ENCODE results near the gene SCD5. TPM values are rescaled to one million over a fixed set of nuclear protein-coding genes. Genes with fewer than 3 reads are reported as not detected.

SCD5 gene
- total and polyA plus RNA-seq, 9 of the 15 experiments (the other 6 are each of a cell fraction or from before 2014, with no cell fraction given), result 0.01 to 0.20 (median 0.03) TPM; not detected in 5

GRCh38 chr4:82678051-82678450, 120.5 kb downstream of the SCD5 start:
- CTCF ChIA-PET (ENCODE audit: low intra/inter-chr PET ratio), result no interaction called here
- no peak overlapping the region for H3K9ac ChIP-seq (ENCODE audit: insufficient read depth in 1 of 2, low read depth in 2 of 2, low read length in 2 of 2)
- no peaks in the 10 kb centered on the region for H4K20me1 ChIP-seq (replicated peaks; ENCODE audit: control insufficient read depth, insufficient read depth, low read length)
- BruUV-seq (replicated peaks), result no TSS peak
- no peak for TF ChIP-seq HNRNPL (IDR thresholded peaks at IDR 0.05; ENCODE audit: low read depth, low read length)
- TF ChIP-seq ZNF165 (CRISPR knock-in tag; IDR thresholded peaks at IDR 0.05; ENCODE audit: borderline replicate concordance), result no peak
- TF ChIP-seq CREB3 (tag; conservative IDR thresholded peaks at IDR 0.05; ENCODE audit: low read depth), result no peak
- no peak for TF ChIP-seq CCAR2 (IDR thresholded peaks at IDR 0.05; ENCODE audit: low read depth, low read length)
- no peak for TF ChIP-seq FOXP4 (CRISPR knock-in tag; IDR thresholded peaks at IDR 0.05; ENCODE audit: borderline replicate concordance)
- no peak for TF ChIP-seq FUS (optimal IDR thresholded peaks at IDR 0.05; ENCODE audit: low read depth, low read length)
- TF ChIP-seq KLF6 (CRISPR knock-in tag; IDR thresholded peaks at IDR 0.05; ENCODE audit: borderline replicate concordance), result no peak
- TF ChIP-seq MYC (IDR thresholded peaks at IDR 0.05; ENCODE audit: low read depth, low read length), result no peak
- TF ChIP-seq MYC (CRISPR knock-in tag; IDR thresholded peaks at IDR 0.05; ENCODE audit: borderline replicate concordance, low read depth), result no peak
- TF ChIP-seq ZNF347 (CRISPR knock-in tag; IDR thresholded peaks at IDR 0.05; ENCODE audit: low read depth), result no peak
- no peak for TF ChIP-seq HES1 (IDR thresholded peaks at IDR 0.05; ENCODE audit: low read depth)
- no peak for TF ChIP-seq BCOR (IDR thresholded peaks at IDR 0.05)
- TF ChIP-seq POLR2AphosphoS5 (IDR thresholded peaks at IDR 0.05; ENCODE audit: control insufficient read depth, insufficient read depth, low read depth, low read length), result no peak
- no peak for TF ChIP-seq LARP7 (IDR thresholded peaks at IDR 0.05)
- TF ChIP-seq PYGO2 (tag; IDR thresholded peaks at IDR 0.05), result no peak
- no peak overlapping the region for H3K4me3 ChIP-seq
- FAIRE-seq (no peak), ATAC-seq (no peak), DNase-seq (ENCODE audit: extremely low read depth in 1 of 4, low spot score in 3 of 4) (no peak)
- H3K27me3 ChIP-seq (ENCODE audit: control insufficient read depth in 2 of 2, insufficient read depth in 2 of 2, low read length in 2 of 2), result peaks cover 0 to 5% of the 10 kb centered on the region in 2 experiments; a peak in 2 of 5 replicates
- POLR2A ChIA-PET, result no interaction called here
- intact Hi-C loops (cut with micrococcal nuclease), result no loop called here
- in situ Hi-C loops (cut with MboI), result no loop called here
- no peak overlapping the region for H3K27ac ChIP-seq (ENCODE audit: extremely low read depth, low read depth, low read length)
- no peaks in the 10 kb centered on the region for H3K9me1 ChIP-seq (ENCODE audit: control insufficient read depth, insufficient read depth, low read length)
- no peaks in the 10 kb centered on the region for H3K36me3 ChIP-seq (ENCODE audit: control insufficient read depth, insufficient read depth, low read length)
- no peak overlapping the region for H2AFZ ChIP-seq (ENCODE audit: low read depth, low read length)
- no peaks in the 10 kb centered on the region; a peak in 1 of 5 replicates for H3K4me1 ChIP-seq (replicated peaks in 1 of 2; ENCODE audit: control insufficient read depth in 2 of 2, insufficient read depth in 2 of 2, low read length in 2 of 2)
- H3K4me2 ChIP-seq (ENCODE audit: insufficient read depth, low read length), result no peak overlapping the region
- H3K9me3 ChIP-seq (replicated peaks; ENCODE audit: control insufficient read depth, insufficient read depth, low read depth, low read length), result no peaks in the 10 kb centered on the region
- WGBS (ENCODE audit: insufficient coverage, low coverage, missing lambda C conversion rate), result 3% methylated on average over 4 of the region's 4 CpGs
- no peaks in the 10 kb centered on the region for H3K79me2 ChIP-seq (ENCODE audit: control insufficient read depth, insufficient read depth, low read length)
